HG03342 (cell line): ENCODE results near the gene LRRC8A.
"Not testable (repeated sequence)": the region's sequence is repeated elsewhere in the genome, so short reads cannot be mapped to it uniquely, and the experiment has no call there.

Experiments
- ATAC-seq: cut with Tn5 transposase; IDR thresholded peaks from one replicate; pipeline ENCODE4 v1.9.1; 2021; ENCODE audit warnings: mild to moderate bottlenecking, moderate library complexity; ENCODE audit not compliant: unreplicated experiment

Gene LRRC8A

DNA sequence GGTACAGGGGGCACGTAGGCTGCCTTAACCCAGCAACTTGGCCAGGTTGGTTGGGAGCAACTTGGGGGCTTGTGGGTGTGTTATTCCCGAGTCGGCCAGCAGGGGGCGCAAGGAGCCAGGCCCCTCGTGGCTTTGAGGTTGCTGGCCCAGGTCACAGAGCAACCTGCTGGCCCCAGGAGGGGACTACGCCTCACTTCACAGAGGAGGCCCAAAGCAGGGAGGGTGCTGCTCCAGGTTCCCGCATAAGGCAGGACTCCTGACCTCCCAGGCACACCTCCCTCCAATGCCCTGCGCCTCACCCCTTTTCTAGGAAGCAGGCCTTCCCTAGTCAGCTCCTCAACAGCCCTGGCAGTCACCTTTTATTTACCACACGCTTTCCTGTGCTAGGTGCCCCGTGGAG is 18.3 kb upstream of the LRRC8A start:
- ATAC-seq: no peak

DNA sequence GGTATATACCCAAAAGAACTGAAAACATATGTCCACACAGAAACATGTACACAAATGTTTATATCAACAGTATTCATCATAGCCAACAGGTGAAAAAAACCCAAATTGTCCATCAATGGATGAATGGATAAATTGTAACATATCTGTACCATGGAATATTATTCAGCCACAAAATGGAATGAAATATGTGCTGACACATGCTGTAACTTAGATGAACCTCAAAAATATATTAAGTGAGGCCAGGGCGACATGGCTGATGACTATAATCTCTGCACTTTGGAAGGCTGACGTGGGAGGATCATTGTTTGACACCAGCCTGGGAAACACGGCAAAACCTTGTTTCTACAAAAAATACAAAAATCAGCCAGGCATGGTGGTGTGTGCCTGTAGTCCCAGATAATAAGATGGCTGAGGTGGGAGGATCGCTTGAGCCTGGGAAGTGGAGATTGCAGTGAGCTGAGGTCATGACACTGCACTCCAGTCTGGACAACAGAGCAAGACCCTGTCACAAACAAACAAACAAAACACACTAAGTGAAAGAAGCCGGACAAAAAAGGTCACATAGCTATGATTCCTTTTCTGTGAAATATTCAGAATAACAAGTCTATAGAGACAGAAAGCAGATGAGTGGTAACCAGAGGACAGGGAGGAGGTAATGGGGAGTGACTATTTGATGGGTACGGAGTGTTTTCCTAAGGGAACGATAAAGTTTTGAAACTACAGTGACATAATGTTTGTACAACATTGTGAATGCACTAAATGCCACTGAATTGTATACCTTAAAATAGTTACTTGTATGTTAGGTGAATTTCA is 11.6 kb upstream of the LRRC8A start:
- ATAC-seq: no peak

DNA sequence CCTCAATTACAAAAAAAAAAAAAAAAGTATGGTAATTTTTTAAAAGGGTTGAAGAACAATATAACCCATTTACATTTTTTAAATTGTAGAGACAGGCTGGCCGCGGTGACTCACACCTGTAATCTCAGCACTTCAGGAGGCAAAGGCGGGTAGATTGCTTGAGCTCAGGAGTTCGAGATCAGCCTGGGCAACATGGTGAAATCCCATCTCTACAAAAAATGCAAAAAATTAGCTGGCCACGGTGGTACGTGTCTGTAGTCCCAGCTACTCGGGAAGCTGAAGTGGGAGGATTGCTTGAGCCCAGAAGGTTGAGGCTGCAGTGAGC is 11.0 kb upstream of the LRRC8A start:
- ATAC-seq: not testable (repeated sequence)

DNA sequence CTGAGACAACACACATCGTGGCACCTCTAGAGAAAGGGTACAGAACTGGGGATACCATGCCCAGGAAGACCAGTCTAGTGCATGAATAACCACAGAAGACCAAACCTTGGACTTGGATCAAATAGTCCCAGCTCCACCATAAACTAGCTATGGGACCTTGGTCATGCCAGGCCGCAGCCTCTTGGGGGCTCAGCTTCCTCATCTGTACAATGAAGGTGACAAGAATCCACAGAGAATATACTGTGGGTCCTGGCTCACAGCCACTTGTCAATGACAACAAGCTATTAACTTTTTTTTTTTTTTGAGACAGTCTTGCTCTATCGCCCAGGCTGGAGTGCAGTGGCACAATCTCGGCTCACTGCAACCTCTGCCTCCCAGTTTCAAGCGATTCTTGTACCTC is 4.1 kb upstream of the LRRC8A start:
- no peak for ATAC-seq

DNA sequence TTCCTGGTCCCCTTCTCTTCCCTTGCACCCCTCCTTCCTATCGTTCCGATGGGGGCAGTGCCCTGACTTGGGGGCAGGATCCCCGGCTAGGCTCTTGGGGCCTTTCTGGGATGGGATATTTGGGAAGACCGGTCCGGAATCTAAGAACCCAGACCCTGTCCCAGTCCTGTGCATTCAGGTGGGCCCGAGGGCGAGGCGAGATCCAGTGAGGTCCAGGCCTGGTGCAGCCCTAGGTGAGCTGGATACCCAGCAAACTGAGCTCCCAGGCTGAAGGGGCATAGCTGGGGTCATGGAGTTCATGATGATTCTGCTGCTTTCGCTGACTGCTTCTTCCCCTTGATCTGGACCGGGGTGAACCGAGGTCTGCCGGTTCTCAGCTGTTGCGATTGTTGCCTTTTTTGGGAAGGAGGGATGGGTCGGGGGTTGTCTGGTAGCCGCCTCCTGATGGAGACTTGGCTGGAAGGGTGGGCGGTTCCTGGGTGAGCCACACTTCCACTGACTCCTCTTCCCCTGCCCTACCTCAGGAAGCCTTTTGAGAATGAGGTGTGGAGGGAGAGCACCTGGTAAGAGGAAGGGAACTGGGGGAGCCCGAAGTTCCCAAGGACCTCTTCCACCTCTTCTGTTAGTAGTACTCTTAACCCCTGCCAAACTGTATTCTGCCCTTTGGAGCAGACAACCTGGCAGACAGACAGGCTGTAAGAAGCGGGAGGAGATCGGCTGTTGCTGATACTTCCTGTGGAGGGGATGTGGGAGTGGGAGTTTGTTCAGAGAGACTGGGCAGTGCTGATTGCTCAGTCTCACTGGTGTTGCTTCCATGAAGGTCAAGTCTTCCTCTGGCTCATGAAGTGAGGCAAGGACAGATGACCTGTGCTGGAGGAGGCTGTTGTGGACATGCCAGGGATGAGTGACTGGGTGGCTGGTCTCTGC is 1.0 kb downstream of the LRRC8A start:
- no peak for ATAC-seq

DNA sequence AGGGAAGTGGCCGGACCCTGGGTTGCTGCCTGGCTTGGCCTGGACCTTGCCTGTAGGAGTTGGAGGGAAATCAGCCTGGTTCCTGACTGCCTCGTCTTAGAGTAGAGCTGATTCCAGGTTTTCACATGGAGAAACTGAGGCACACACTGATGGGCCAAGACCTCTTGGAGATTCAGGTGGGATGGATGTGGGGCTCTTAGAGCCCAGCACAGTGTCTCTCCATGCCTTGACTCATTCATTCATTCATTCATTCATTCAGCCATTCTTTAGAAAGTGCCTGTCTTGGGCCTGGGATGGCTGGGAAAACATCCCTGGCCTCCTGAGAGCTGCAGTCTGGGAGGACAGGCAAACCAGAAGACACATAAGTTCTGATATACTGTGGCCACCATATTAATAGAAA is 2.2 kb downstream of the LRRC8A start:
- ATAC-seq: no peak

DNA sequence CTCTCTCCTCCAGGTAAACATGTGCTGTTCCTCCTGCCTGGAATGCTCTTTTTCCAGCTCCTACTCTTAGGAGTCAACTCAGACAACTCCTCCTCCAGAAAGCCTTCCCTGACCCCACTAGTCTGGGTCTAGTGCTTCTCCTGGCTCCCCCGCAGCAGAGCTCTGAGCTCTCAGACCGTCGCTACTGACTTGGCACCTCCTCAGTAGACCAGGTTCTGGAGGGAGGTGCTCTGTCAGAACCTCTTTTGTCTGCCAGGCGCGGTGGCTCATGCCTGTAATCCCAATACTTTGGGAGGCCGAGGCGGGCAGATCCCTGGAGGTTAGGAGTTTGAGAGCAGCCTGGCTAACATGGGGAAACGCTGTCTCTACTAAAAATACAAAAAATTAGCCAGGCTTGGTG is 3.4 kb downstream of the LRRC8A start:
- no peak for ATAC-seq

DNA sequence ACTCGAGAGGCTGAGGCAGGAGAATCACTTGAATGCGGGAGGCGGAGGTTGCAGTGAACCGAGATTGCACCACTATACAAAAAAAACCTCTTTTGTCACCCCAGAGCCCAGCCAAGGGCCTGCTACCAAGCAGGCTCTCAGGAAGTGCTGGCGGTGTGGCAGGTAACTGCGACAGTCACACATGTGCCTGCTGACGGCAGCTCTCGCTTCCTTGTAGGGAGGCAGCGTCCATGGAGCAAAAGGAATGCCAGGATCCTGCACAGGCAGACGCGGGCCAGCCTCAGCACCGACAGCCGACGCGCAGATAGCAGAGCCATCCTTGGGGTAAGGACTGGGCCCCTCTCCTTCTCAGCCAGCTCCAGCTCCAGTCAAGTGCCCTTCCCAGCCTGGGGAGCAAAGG is 3.9 kb downstream of the LRRC8A start:
- ATAC-seq: no peak

DNA sequence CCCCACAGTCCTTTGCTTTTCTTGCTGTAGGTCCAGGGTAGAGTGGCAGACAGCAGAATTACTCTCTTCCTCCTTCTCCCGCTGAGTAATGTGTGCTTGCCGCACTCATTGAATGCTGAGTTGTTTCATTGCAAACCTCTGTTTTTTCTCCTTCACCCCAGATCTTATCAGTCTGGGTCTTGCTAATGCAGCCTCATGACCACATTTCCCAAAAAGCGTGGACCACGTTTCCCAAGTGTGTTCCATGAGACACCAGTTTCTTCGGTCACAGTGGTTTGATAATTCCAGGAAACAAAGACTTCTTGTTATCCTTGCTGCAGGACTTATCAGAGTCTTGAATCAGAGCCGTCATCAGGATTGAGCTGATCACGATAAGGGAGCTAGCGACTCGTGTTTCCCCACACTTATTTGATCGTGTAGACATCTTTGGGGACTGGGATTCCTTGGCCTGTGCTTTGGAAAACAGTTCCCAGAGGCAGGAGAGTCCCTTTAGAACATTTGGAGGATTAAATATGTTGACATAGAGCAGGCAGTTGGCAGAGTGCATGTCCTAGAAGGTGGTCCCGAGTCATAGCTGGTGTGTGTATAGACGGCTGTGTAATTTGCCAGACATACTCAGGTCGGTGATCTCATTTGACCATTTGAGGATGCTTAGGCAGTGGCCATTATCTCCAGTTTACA is 4.4 kb downstream of the LRRC8A start:
- no peak for ATAC-seq

DNA sequence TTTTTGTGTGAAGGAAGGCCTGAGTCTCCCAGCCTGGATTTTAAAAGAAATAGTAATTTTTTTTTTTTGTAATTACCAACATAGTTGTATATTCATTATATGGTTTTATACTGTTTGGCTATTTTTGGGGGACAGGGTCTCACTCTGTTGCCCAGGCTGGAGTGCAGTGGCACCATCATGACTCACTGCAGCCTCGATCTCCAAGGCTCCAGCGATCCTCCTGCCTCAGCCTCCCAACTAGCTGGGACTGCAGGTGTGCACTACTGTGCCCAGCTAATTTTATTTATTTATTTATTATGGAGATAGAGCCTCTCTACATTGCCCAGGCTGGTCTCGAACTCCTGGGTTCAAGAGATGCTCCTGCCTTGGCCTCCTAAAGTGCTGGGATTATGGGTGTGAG is 5.1 kb downstream of the LRRC8A start:
- no peak for ATAC-seq

DNA sequence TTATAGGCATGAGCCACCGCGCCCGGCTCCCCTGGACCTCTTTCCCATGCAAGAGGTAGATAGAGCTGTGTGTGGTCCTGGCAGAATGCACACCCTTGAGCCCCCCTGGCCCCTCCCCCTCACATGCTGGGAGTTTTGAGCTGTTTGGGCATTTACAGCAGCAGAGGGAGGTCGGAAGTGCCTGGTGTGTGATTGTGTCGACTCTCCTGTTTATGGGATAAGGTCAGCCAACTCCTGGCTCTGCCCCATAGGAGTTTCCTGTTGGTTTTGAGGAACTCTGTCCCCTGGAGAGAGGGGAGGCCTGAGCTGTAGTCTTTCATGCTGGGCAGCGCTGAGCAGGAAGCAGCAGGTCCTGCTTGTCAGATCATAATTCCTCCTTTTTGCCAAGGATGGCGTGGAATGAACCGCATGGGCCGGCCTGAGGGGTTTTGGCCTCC is 6.0 kb downstream of the LRRC8A start:
- no peak for ATAC-seq

DNA sequence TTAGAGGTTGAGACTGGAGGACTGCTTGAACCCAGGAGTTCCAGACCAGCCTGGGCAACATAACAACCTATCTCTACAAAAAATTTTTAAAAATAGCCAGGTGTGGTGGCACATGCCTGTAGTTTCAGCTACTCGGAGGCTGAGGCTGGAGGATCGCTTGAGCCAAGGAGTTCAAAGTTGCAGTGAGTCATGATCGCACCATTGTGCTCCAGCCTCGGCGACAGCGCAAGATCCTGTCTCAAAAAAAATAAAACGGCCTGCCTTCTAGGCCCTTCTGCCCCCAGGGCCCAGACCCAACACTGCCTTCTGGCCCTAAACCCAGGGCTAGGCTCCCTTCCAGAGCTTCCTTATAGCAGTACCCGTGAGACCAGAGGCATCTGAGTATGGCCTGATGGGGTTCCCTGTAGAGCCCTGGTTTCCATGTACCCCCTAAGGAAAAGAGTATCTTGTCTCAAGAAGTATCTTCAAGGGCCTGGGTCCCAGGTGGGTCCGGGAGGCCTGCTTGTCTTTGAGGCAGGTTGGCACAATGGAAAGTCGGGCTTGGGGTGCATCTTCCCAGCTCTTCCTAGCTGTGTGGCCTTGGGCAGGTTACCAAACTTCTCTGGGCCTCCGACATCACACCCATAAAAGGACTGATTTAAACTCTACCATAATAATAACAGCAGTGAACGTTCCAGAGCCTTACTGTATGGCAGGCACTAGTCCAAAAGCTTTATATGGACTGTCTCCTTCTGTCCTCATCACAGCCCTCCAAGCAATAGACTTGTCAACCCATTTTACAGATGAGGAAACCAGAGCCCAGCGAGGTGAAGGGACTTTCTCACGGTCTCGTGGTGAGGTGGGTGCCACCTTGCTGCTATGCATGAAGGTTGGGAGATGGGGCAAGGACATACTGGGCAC is 9.6 kb downstream of the LRRC8A start:
- no peak for ATAC-seq

DNA sequence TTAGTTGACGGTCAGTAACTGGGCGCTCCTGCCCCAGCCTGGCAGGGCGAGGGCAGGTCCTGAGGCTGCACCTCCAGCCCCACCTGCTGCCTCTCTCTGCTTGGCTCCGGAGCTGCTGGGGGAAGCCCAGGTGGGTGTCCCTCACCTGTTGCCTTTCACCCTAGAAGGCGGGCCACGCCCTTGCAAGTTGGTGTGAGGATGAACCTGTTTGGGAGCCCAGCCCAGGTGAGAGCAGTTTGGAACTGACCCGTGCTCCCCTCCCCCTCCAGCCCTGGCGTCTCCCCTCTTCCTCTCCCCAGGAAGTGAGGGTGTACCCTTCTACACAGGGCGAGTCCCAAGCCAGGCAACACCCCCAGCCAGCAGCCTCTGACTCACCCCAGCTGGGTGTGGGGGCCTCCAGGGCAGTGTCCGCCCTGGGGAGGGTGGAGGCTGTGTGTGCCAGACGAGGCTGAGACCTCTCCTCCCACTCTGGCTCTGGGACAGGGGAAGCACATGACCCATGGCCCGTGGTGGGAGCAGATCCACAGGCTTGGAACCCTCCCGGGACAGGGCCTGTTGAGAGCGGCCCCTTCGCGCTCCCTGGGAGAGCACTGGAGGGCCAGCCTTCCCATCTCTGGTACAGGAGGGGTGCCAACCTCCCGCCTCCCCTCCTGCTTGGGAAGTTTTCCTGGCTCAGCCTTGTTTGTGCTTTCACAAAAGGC is 10.4 kb downstream of the LRRC8A start:
- no peak for ATAC-seq

DNA sequence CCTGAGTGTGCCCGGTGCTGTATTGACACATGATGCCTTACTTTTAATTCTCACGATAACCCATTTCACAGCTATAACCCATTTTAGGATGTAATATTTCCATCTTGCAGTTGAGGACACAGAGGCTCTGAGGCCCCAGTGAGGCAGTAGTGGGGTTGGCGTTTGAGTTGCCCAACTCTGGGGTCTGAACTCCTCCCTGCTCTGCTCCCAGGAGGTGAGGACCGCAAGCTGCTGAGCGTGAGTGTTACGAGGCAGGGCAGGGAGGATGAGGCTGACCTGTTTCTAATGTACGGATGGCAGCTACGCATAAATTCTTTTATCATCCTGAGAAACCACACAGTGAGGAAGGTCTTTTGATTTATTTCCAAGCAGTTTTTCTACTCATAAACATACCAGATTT is 11.4 kb downstream of the LRRC8A start:
- no peak for ATAC-seq

DNA sequence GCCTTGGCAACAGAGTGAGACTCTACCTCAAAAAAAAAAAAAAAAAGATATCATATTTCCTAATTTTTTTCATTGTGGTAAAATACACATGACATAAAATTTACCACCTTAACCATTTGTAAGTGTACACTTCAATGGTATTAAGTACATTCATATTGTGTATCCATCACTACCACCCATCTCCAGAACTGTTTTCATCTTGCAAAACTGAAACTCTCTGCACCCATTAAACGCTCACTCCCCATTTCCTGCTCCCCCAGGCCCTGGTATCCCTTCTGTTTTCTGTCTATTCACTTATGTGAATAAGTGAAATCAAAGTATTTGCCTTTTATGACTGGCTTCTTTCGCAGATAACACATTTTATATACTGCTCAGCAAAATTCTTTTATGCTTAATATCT is 12.8 kb downstream of the LRRC8A start:
- ATAC-seq: no peak

DNA sequence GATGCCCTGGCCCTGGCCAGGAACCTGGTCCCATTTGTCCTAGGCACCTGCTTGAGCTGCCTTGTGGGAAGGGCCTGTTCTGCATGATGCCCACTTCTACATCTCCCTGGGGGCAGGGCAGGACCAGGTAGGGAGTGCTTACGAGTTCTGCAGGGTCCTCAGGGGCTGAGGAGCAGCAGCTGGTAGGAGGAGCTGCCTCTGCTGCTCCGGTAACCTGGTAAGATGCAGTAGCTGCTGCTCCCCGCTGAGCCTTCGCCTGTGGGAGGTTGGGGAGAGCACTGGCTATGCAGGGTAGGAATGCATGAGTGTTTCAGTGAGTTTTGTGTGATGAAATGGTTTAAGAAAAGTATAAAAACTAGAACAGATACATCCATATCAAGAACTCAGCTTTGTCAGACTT is 13.6 kb downstream of the LRRC8A start:
- ATAC-seq: no peak

DNA sequence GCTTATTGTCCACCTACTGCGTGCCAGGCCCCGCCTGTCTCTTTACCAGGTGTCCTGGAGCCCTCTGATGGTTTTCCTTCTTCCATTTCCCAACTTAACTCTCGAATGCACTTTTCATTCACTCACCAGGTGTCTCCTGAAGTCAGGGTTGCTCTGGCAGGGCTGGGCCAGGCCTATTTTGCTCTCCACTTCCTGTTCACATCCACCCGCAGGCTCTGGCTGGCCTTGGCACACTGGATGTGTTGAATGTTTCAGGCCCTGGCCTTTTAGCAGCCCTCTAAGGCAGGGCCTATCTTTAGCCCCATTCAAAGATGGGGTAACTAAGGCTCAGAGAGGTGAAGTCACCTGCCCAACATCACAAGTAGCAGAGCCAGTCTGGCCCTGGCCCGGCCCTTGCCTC is 16.4 kb downstream of the LRRC8A start:
- no peak for ATAC-seq

DNA sequence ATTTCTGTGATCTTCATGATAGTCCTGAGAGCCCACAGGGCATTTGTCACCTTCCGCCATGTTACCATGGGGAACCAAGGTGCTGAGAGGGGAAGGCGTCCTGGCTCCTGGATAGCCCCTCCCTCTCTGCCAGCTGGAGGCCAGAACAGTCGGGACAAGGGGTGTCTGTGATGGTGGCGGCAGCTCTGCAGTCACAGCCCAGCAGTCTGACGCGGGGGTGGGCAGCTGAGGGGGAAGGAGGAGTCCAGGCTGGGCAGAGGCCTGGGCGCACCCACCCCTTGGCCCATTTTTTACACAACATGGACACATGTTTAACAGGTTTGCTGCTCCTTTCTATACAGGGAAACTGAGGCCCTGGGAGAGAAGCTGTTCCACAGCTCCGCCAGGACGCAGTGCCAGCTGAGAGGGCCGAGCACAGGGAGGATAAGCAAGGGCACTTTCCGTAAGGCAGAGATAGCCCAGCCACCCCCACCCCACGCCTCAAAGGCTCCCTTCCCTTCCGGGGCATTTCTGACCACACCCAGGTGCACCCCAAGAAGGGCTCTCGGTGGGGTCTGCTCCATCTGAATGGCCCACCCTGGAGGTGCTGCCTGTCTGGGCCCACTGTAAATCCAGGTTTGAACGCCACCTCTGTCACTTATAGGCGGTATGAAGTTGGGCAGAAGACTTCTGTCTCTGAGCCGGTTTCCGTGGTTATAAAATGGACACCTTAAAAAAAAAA is 17.1 kb downstream of the LRRC8A start:
- no peak for ATAC-seq

DNA sequence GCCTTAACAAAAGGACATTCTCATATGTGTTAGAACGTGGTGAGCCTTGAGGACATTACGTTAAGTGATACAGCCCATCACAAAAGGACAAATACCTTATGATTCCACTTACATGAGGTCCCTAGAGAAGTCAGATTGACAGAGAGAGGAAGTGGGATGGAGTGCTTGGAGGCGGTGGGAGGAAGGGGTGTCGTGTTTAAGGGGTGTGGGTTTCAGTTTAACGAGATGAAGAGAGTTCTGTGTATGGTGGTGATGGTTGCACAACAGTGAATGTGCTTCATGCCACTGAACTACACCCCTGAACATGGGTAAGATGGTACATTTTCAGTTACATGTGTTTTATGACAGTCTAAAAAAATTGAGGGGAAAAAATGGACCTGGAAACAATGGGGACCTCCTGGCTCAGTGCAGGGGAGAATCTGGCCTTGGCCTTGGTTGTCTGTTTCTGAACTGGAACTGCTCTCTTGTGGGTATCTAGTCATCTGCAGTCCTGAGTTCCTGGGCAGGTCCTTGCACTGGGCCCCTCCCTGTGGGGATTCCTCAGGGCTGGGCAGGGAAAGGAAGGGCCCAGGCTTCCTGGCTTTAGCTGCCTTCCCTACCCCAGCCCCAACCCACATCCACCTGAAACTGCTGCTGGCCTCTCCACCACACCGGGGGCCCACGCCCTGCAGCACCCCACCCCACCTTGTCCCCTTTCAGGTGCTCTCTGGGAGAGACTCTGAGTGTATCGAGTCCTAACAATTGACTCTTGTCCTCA is 17.8 kb downstream of the LRRC8A start:
- no peak for ATAC-seq
